HG02840 (cell line): ENCODE results near the gene EIF2B5.

Experiments used
- ATAC-seq: cut with Tn5 transposase; IDR thresholded peaks from one replicate; pipeline ENCODE4 v1.9.1; 2021; ENCODE audit warnings: mild to moderate bottlenecking, moderate library complexity, moderate number of reproducible peaks; ENCODE audit not compliant: unreplicated experiment, low FRiP score

The EIF2B5 gene

GRCh38 chr3:184172681-184173373, 37.7 kb downstream of the EIF2B5 start:
- no peak for ATAC-seq

DNA sequence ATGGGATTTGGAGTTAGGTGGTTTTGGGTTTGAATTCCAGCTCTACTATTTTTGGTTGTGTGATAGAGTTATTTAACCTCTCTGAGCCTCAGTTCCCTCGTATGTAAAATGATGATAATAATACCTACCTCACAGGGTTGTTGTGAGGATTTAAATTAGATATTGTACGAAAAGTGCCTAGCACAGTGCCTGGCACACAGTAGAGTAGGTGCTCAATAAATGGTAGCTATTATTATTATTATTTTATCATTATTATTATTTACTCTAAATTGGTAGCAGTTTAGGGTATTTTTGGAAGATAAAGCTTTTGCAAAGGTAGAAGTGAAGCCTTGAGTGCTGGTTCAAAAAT, 38.2 kb downstream of the EIF2B5 start:
- ATAC-seq = no peak

- ATAC-seq = no peak
Observed at GRCh38 chr3:184174284-184174645, 39.1 kb downstream of the EIF2B5 start.

DNA sequence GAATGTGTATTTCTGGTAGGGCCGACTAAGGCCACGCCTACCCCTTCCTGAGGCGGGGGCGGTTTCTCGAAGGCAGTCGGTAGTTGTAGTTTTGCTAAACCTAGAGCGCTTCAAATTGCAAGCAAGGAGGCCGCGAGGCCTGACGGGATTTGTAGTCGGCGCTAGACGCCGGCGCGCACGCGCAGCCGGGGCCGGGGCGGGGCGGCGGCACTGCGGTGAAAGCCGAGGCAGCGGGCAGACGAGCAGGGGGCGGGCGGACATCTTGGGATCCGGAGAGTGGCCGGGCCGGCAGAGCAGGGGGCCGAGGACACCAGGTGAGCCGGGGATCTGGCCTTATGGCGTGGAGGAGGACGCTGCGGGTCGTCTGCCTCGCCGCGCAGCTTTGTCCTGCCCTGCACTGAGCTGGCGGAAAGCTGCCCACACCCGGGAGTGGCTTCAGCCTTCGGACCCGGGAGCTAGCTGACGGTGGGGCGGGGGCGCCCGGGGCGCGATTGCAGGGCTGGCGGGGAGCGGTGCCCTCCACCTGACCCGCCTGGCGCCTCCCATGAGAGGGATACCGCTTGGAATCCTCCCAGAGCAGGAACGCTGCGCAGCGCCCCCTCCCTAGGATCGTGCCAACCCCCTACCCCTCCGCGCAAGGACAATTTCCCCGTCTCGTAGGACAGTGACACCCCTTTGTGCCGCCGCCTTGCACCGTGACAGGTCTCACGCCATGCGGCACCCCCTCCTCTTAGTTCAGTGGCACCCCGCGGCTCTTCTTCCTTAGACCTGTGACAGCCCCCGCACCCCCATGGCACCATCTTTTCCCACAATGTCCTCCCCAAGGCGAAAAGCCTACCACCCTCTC, 39.7 kb downstream of the EIF2B5 start, which contains the start of gene AP2M1:
Gene AP2M1, plus strand, starts transcription at position 210 of the 847 bp plus-strand sequence. CDS start 2,139 bp downstream, outside the sequence.
- ATAC-seq = peak; percentile 94

DNA sequence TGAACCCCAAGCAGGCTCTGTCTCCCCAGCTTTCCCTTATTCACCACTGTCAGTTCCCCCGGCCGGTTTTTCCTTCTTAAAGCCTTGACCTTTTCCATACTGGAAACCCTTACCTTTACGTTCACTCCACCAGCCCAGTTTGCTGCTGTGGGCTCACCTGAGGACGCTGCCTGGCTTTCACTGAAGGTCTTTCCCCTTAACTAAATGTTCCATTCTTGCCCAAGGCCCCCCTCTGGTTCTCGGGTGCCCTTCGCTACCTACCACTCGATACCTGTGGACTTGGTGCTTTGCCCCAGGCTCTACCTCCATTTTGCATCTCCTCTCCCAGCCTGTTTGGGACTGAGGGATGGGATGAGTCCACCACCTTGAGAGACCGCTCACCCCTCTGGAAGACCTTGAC, 40.3 kb downstream of the EIF2B5 start:
- ATAC-seq = no peak

DNA sequence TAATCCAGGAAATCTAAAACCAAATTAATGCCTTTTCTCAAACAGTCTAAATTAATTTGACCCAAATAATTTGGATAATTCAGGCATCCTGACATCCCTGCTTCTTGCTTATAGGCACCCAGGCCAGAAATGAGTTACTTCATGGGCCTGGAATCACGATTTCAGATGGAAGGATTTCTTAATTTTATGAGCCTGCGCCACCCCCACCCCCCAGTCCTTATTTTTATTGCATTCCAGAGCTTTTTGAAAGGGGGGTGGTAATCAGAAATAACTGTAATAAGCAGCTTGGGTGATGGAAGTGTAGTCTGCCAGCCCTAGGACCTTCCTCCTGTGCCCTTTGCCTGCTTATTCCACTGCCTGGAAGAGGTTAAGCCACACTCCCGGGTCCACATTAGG, 40.8 kb downstream of the EIF2B5 start:
- no peak for ATAC-seq

GRCh38 chr3:184176377-184177330, 41.5 kb downstream of the EIF2B5 start:
- ATAC-seq = no peak

DNA sequence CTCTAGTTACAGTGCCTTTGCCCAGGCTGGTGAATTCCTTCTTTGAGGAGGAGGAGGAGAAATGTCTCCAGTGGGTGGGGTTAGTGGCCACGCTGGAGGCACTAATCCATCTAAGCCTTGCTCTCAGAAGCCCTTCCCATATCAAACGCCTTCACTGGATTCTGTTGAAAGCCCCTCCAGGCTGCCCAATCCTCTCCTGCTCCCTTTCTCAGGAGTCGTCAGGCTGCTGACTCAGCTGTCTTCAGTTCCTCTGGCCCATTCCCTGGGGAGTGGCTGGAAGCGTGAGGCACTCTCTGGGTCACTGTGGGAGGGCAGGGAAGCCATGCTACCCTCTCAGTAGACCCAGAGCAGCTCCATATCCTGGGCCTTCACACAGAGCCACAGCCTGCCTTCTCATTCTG, 42.2 kb downstream of the EIF2B5 start:
- no peak for ATAC-seq

- ATAC-seq = no peak
Observed at GRCh38 chr3:184177767-184178306, 42.7 kb downstream of the EIF2B5 start.

GRCh38 chr3:184178521-184179138, 43.5 kb downstream of the EIF2B5 start:
- no peak for ATAC-seq

DNA sequence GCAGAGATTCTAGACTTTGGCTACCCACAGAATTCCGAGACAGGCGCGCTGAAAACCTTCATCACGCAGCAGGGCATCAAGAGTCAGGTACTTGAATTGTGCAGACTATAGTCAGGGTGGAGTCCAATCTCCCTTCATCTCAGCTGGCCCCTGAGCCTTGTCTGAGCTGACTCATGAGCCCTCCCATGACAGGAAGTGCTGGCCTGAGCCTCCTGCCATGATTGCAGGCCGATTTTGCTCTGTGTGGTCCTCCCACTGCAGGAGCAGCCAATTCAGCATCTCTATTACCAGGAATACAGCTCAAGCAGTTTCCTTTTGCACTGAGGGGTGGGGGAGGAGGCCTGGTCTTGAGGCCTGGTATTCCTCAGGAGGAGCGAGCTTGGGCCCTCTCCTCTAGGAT, 45.0 kb downstream of the EIF2B5 start:
- ATAC-seq = no peak

GRCh38 chr3:184181596-184181995, 46.4 kb downstream of the EIF2B5 start:
- no peak for ATAC-seq

- ATAC-seq = no peak
Observed at GRCh38 chr3:184183679-184184078, 48.5 kb downstream of the EIF2B5 start.

DNA sequence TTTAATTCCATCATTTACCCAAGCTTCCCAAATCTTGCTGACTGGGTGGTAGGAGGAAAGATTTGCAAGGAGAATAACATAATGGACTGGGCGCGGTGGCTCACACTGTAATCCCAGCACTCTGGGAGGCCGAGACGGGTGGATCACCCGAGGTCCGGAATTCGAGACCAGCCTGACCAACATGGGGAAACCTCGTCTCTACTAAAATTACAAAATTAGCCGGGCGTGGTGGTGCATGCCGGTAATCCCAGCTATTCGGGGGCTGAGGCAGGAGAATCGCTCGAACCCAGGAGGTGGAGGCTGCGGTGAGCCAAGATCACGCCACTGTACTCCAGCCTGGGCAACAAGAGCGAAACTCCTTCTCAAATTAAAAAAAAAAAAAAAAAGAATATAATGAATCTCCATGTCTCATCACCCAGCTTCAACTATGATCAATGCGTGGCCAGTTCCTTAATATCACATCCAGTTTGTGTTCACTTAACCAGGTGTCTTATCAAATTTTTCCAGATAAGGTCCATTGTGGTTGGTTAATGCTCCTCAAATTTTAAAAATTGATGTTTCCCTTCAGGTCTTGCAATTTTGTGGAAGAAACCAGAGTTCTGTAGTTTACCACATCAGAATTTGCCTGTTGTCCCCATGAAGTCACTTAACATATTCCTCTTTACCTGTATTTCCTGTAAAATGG, 49.5 kb downstream of the EIF2B5 start:
- no peak for ATAC-seq

DNA sequence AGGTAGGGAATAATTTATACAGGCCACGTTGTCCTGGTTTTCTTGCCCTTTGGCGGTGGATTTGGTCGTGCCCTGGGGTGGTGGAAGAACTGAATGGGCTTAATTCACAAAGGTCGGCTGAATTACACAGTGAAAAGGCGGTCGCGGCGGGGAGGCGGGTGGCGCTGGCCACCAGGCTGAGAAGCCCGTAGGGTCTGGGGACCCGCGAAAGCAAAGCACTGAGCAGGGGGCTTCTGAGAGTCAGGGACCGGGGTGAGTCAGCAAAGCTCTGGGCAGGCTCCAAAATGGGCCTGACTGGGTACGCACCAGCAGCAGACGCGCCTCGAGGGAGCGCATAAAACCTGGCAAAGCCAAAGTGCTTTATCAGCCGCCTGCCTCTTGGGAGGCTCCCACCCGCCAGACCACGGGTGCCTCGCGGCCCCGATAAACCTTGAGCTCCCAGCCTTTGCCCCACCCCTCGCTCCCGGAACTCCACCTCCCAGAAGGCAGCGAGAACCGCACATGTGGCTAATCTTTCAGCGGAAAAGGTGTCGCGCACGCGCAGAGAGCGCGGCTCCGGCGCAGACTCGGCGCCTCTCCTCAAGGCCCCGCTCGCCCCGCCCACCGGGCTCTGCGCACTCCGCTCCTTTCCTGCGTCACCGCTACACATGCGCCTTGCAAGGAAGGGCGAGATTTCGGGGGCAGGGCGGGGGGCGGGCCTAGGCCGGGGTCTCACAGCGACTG, 50.5 kb downstream of the EIF2B5 start:
- ATAC-seq = peak; percentile 93

GRCh38 chr3:184186184-184186901, 51.2 kb downstream of the EIF2B5 start, which contains the start of gene ABCF3:
Gene ABCF3 (plus strand): TSS chr3:184186199. CDS start chr3:184186208, 9 bp downstream.
- peak; percentile 32 for ATAC-seq

- ATAC-seq = no peak
Observed at GRCh38 chr3:184186902-184187207, 51.7 kb downstream of the EIF2B5 start.

GRCh38 chr3:184188080-184188479, 52.9 kb downstream of the EIF2B5 start:
- ATAC-seq = no peak
